NCI-H510A (cell line): ENCODE measurements around the gene PDE6A.
A peak's percentile ranks its signal among the peaks of the same experiment; 100 is the strongest.
"Not testable (repeated sequence)": the region's sequence is repeated elsewhere in the genome, so short reads cannot be mapped to it uniquely, and the experiment has no call there.

Experiments used
- DNase-seq: peaks from one replicate; lab custom pipeline; 2025; lab: John Stamatoyannopoulos, UW

PDE6A gene

GRCh38 chr5:149951138-149951749 lies 6.7 kb upstream of the PDE6A start:
- DNase-seq, result no peak

- no peak for DNase-seq
These were observed 4.4 kb upstream of the PDE6A start for GRCh38 chr5:149948993-149949392.

DNA sequence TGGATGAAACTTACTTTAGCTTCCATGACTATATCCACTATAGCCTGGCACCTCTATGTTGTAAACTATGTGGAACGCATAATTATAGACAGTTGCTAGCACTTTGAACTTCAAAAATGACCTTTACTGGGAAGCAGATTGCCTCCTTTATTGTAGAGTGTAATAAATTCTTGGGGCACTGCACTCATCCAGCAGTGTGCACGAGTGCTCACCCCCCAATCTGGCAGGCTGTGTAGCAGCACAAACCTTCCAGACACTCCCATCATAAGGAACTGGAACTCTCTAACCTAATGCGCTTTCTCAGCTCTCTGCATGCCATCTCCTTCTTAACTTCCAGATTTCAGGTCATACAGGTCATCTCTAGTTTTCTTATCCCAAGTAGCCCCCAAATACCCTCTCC lies 1.5 kb upstream of the PDE6A start:
- DNase-seq, result no peak

DNA sequence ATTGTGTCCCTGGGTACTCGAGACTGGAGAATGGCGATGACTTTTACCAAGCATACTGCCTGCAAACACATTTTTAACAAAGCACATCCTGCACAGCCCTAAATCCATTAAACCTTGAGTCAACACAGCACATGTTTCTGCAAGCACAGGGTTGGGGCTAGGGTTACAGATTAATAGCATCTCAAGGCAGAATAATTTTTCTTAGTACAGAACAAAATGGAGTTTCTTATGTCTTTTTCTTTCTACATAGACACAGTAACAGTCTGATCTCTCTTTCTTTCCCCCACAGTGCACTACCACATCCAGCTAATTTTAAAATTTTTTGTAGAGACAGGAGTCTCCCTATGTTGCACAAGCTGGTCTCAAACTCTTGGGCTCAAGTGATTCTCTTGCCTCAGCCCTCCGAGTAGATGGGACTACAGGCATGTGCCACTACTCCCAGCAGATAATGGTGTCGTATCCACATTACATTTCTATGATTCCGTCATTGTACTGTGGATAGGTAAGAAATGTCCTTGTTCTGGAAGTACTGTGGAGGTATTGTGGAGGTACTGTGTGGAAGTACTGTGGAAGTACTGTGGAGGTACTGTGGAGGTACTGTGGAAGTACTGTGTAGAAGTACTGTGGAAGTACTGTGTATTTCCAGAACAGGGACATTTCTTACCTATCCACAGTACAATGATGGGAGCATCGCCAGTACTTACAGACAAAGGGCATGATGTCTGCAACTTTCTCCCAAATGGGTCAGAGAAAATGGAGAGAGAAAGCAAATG lies 1.2 kb downstream of the PDE6A start:
- DNase-seq, result not testable (repeated sequence)

DNA sequence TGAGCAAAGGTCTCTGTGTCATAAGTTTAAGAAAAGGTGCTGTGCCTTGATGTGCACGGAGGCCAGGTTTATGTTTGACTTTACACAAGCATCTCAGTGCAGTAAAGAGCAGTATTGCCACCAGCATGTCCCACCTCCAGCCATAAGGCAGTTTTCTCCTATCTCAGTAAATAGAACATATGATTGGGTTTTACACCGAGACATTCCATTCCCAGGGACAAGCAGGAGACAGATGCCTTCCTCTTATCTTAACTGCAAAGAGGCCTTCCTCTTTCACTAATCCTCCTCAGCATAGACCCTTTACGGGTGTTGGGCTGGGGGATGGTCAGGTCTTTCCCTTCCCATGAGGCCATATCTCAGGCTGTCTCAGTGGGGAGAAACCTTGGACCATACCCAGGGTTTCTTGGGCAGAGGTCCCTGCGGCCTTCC lies 1.8 kb downstream of the PDE6A start:
- DNase-seq, result not testable (repeated sequence)

DNA sequence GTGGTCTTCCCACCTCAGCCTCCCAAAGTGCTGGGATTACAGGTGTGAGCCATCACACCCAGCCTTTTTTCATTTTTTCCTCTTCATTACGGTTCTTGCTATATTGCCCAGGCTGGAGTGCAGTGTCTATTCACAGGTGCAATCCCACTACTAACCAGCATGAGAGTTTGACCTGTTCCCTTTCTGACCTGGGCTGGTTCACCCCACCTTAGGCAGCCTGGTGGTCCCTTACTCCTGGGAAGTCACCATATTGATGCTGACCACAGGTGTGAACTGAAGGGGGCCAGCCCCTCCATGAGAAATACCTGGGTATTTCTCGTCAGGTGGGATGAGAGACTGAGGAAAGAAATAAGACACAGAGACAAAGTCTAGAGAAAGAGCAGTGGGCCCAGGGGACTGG lies 2.4 kb downstream of the PDE6A start:
- DNase-seq, result no peak

- no peak for DNase-seq
These were observed 2.8 kb downstream of the PDE6A start for GRCh38 chr5:149941795-149942194.

DNA sequence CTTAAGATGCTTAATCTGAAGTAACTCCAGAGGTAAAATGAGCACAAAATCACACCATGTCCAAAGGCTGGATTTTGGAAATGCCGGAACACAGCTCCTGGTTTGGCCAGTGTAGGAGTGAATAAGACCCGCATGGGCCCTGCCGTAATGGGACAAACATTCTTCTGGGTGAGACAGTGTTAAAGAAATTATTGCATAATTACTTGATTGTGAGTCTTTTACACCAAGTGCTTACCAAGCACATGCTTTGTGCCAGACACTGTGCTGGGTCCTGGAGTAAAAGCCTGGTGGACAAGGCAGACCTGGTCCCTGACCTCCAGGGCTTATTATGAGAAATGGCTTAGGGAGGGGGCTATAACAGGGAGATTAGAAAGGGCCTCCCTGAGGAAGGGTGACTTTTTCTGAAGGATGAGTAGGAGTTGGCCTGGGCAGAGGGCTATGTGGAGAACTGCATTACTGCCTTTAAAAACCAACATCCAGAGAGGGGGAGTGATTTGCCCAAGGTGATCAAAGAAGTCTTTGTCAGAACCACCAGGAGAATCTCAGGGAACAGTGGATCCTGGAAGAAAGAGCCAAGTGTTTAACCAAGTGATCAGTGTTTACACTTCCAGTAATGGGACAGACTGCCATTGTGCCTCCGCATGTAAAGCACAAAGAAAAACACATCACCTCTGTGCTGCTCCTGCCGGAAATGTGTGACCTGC lies 3.5 kb downstream of the PDE6A start:
- DNase-seq, result no peak

DNA sequence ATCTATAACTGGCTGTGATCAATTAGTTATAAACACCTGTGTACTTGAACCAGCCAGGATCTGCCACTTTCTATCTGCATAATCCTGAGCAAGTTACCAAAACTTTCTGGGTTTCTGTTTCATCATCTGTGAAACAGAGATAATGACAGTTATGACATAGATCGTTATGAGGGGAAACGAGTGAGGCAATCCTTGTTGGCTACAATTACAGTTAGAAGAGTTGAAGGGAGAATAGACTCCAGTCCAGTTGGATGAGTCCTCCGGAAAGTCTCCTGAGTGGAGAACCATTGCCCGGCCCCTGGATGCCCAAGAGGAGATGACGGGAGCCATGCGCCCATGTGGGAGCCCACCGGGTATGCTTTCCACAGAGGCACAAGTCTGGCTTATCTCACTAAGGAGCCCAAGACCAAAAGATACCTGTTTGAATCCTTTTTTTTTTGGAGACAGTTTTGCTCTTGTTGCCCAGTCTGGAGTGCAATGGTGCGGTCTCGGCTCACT lies 4.5 kb downstream of the PDE6A start:
- DNase-seq, result no peak

- DNase-seq, result no peak
These were observed 5.0 kb downstream of the PDE6A start for GRCh38 chr5:149939546-149939945.

DNA sequence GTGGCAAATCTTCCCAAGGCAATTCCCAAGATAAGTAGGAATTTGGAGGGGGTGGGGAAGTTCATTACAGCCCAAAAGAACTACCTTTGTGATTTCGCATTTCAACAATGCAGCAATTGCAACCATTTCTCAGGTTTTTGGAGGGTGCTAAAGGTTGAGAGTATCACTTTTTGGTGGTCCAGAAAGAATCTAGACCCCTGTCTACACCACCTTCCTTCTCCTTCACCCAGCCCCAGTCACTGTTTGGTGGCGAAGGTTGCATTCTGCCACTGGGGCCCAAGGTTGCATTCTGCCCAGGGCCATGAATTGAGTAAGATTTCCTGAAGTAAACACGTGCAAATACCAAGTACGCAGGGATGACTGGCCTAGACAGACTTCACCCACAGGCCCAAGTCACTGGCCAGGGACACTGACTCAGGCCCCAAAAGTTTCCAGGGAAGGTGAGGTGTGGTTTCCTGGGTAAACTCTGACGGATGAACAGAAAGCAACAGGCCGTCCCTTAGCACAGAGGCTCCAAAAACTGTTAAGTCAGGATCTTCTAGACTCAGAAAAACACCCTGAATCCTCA lies 5.7 kb downstream of the PDE6A start:
- DNase-seq, result no peak

GRCh38 chr5:149938279-149938678 lies 6.3 kb downstream of the PDE6A start:
- DNase-seq, result peak; percentile 8

DNA sequence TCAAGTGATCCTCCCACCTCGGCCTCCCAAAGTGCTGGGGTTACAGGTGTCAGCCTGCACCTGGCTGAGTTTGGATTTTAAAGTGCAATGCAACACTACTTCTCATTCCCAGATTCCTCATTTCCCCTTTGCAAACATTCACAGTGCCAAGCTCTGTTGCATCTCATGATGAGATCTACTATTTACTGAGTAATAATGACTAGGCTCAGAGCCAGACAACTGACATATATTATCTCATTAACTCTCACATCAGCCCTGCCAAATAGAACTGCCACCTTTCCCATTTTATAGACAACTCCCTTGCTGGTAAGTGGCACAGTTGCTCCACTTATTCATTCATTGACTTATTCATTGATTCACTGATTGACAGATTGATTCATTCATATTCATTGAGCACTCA lies 7.0 kb downstream of the PDE6A start:
- peak; percentile 80 for DNase-seq

DNA sequence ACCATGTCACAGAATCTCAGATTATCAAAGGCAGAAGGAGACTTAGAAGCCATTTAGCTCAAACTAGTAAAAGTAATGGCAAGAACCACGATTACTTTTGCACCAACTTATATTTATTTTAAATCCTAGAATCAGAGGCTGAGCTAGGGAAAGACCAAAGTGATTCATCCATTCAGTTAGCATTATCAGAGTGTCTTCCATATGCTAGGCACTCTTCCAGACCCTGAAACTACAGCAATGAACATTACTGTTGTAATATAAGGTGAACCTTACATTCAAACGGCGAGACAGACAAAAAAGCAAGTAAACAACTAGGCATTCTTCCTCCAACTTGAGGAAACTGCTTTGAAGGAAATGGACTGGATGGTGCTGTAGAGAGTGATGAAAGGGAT lies 7.9 kb downstream of the PDE6A start:
- no peak for DNase-seq

- no peak for DNase-seq
These were observed 8.4 kb downstream of the PDE6A start for GRCh38 chr5:149936044-149936699.

DNA sequence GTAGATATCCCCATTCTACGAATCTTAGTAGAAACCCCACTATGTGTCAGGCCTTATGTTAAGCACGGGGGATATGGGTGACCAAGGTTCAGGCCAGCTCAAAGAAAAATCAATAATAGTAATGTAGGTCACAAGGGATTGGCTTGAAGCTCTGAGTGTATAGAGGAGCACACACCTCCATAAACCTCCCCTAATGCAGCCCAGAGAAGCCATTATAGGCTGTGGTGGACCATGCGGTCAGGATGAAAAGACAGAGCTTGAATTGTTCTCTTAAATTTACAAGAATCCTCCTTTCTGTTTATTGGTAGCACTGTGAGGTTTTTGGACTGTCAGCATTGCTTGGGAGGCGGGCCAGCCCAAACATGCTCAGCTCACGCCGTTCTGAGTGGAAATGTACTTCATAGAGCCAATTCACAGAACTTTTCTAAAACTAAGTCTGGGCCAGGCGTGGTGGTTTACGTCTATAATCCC lies 9.1 kb downstream of the PDE6A start:
- DNase-seq, result no peak

GRCh38 chr5:149932445-149933350 lies 11.9 kb downstream of the PDE6A start:
- peak; percentile 21 for DNase-seq

DNA sequence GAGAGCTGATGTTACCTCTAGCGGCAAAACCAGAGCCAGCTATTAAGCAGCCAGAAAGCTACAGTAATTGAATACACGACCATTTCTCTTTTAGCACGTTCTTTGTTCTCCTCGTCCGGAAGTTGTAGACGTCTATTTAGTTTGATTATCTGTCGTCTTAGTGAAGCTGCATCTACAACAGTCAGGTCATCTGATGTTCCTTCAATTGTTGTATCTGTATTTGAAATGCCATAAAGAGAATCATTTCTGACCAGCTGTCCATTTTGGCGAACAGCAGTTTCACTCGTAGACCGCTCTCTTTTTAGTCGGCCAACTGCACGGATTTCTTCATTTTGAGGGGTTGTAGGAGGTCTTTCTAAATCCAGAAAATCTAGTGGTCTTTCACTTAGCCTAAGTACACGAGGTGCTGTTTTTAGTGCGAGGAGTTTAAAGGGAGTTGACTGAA lies 12.6 kb downstream of the PDE6A start:
- DNase-seq, result peak; percentile 16

DNA sequence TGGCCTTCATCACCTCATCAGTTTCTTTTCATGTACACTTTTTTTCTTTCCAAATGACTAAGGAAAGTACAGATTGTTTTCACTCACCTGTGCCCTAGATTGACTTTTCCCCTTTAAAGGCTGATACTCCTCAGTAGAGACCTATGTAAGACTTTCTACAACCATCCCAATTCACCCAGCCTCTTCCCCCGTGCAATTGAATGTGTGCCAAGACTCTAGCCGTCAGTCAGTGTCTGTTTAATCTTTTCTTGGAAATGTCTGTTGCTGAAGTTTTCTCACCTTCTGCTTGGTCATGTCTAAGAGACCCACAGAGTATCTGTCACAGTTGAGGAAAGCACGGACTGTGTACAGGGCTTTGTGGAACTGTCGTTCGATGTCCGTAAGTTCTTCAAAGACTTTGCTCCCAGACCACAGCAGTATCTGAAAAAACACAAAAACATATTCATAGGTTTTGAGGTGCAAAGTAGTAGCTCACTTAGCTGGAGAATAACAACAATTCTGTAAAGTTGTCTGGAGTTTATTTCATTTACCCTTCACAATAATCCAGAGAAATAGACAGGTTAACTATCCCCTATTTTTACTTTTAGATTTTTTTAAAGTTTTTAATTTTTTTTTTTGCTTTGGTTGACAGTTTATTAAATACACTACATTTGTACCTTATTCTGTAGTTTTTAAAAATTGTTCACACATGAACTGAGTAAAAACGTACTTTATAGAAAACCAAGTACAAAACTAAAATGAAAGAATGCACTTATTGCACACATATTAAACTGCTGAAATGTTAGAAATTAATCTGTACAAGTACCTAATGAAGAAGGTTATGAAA lies 13.6 kb downstream of the PDE6A start:
- no peak for DNase-seq
